KMS-11 (cell line): ENCODE data around the gene TTYH1.

Source experiments
- H2AFZ ChIP-seq: fragments of 200-600 bp; sonication (generic); 2 replicates; pipeline ENCODE4 v1.6.1; 2016; ENCODE audit warnings: antibody characterized with exemption, mixed run types, low read depth
- H3K27ac ChIP-seq: fragments of 200-600 bp; sonication (generic); 2 replicates; pipeline ENCODE4 v1.6.1; 2016; ENCODE audit warnings: mild to moderate bottlenecking, mixed run types
- H3K27me3 ChIP-seq: fragments of 200-600 bp; sonication (generic); 2 replicates; pipeline ENCODE4 v1.6.1; 2017; ENCODE audit warnings: mild to moderate bottlenecking, low read depth, mixed run types, moderate library complexity; ENCODE audit not compliant: insufficient read depth
- H3K36me3 ChIP-seq: fragments of 200-600 bp; sonication (generic); 2 replicates; pipeline ENCODE4 v1.6.1; 2017; ENCODE audit warnings: mild to moderate bottlenecking, mixed run types; ENCODE audit not compliant: insufficient read depth
- H3K4me1 ChIP-seq: fragments of 200-600 bp; sonication (generic); 2 replicates; pipeline ENCODE4 v1.6.1; 2016; ENCODE audit warnings: mild to moderate bottlenecking, low read depth, mixed run types; ENCODE audit not compliant: poor library complexity, severe bottlenecking
- H3K4me2 ChIP-seq: fragments of 200-600 bp; sonication (generic); 2 replicates; pipeline ENCODE4 v1.7.0; 2016; ENCODE audit warnings: mild to moderate bottlenecking, mixed run types
- H3K4me3 ChIP-seq: fragments of 200-600 bp; sonication (generic); IDR thresholded peaks from 2 replicates; pipeline ENCODE4 v1.6.1; 2017; ENCODE audit warnings: low read depth, low read length, mixed read lengths; ENCODE audit not compliant: insufficient read depth
- H3K79me2 ChIP-seq: fragments of 200-600 bp; sonication (generic); 2 replicates; pipeline ENCODE4 v1.6.1; 2016; ENCODE audit warnings: low read depth, mixed run types; ENCODE audit not compliant: insufficient read depth
- H3K9ac ChIP-seq: fragments of 200-600 bp; sonication (generic); 2 replicates; pipeline ENCODE4 v1.6.1; 2016; ENCODE audit warnings: mild to moderate bottlenecking, mixed run types
- H4K20me1 ChIP-seq: fragments of 200-600 bp; sonication (generic); 2 replicates; pipeline ENCODE4 v1.6.1; 2016; ENCODE audit warnings: mild to moderate bottlenecking, mixed run types; ENCODE audit not compliant: insufficient read depth
- CTCF ChIP-seq: fragments of 200-600 bp; sonication (generic); conservative IDR thresholded peaks from 2 replicates; pipeline ENCODE4 v1.6.1; 2017; ENCODE audit warnings: low read depth, mild to moderate bottlenecking, antibody characterized with exemption, low read length, moderate library complexity, mixed read lengths

The TTYH1 gene

GRCh38 chr19:54475706-54476105 lies 60.4 kb downstream of the TTYH1 start:
- no peak overlapping the region for H3K4me3 ChIP-seq
- no peaks in the 10 kb centered on the region for H3K79me2 ChIP-seq
- no peak overlapping the region for H2AFZ ChIP-seq
- H3K4me2 ChIP-seq: no peak overlapping the region
- no peaks in the 10 kb centered on the region for H3K36me3 ChIP-seq
- H3K4me1 ChIP-seq: no peaks in the 10 kb centered on the region
- H3K27ac ChIP-seq: no peak overlapping the region
- peaks cover 42% of the 10 kb centered on the region; the same call in 1 of the 2 replicates for H3K27me3 ChIP-seq
- no peaks in the 10 kb centered on the region for H4K20me1 ChIP-seq
- H3K9ac ChIP-seq: no peak overlapping the region
- no peak for TF ChIP-seq CTCF

- H3K27me3 ChIP-seq: peaks cover 44% of the 10 kb centered on the region
- no peak for TF ChIP-seq CTCF
- no peak overlapping the region for H3K9ac ChIP-seq
- H2AFZ ChIP-seq: no peak overlapping the region
- H3K4me3 ChIP-seq: no peak overlapping the region
- no peak overlapping the region for H3K27ac ChIP-seq
- H3K4me2 ChIP-seq: no peak overlapping the region
- no peaks in the 10 kb centered on the region for H3K4me1 ChIP-seq
- no peaks in the 10 kb centered on the region for H3K36me3 ChIP-seq
- H4K20me1 ChIP-seq: no peaks in the 10 kb centered on the region
- no peaks in the 10 kb centered on the region for H3K79me2 ChIP-seq
Measured at GRCh38 chr19:54477650-54478049, 62.4 kb downstream of the TTYH1 start.

- Histone ChIP-seq H3K27me3 (peaks cover 48% of the 10 kb centered on the region), H4K20me1 (no peaks in the 10 kb centered on the region), H3K36me3 (no peaks in the 10 kb centered on the region), H3K9ac (no peak overlapping the region), H3K4me2 (no peak overlapping the region), H3K4me3 (no peak overlapping the region), H3K4me1 (no peaks in the 10 kb centered on the region), H3K79me2 (no peaks in the 10 kb centered on the region), H3K27ac (no peak overlapping the region), H2AFZ (no peak overlapping the region)
- TF ChIP-seq CTCF: peak; percentile 82
Measured at GRCh38 chr19:54478677-54479266, 63.5 kb downstream of the TTYH1 start.

GRCh38 chr19:54480051-54480450 lies 64.8 kb downstream of the TTYH1 start:
- no peak overlapping the region for H3K4me2 ChIP-seq
- H3K79me2 ChIP-seq: no peaks in the 10 kb centered on the region
- no peak overlapping the region for H3K4me3 ChIP-seq
- no peak overlapping the region for H2AFZ ChIP-seq
- no peak for TF ChIP-seq CTCF
- H3K27me3 ChIP-seq: peaks cover 47% of the 10 kb centered on the region
- H3K4me1 ChIP-seq: no peaks in the 10 kb centered on the region
- no peak overlapping the region for H3K9ac ChIP-seq
- no peak overlapping the region for H3K27ac ChIP-seq
- H4K20me1 ChIP-seq: no peaks in the 10 kb centered on the region
- no peaks in the 10 kb centered on the region for H3K36me3 ChIP-seq
